HG03469 (cell line): Measurements from ENCODE around the gene TSEN15.

Experiments used
- ATAC-seq: cut with Tn5 transposase; IDR thresholded peaks from one replicate; pipeline ENCODE4 v1.9.1; 2021; ENCODE audit warnings: mild to moderate bottlenecking, moderate library complexity, moderate number of reproducible peaks; ENCODE audit not compliant: unreplicated experiment

Gene TSEN15

DNA sequence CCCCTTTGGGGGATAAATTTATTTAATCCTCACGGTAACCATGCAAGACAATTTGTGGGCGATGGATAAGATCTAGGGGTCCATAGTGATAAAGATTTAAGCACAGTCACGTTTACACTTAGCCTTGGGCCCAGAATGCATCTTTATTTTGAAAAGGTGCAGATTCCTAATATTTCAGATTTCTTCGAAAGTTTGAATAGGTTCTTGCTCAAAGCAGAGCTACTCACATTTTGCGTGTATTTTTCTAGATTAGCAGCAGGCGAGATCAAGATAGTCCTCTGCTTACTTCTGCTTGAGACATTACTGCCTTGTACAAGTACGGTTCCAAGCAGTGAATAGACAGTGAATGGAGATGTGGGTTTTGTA is 647 bp downstream of the TSEN15 start:
- ATAC-seq, result no peak

DNA sequence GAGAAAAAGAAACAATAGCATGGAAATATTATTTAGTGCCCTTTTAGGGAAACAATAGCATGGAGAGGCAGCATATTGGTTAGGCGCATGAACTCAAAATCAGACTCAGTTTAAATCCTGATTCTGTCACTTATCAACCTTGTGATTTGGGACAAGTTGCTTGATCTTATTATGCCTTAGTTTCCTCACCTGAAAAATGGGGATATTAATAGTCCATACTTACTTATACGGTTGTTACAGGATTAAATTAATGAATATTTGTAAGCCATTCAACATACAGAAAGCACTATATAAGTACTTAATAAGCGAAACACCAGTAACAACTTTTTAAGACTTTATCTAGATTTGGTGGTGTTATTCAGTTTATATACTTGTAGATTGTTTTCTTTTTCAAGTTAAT is 1.2 kb downstream of the TSEN15 start:
- no peak for ATAC-seq

DNA sequence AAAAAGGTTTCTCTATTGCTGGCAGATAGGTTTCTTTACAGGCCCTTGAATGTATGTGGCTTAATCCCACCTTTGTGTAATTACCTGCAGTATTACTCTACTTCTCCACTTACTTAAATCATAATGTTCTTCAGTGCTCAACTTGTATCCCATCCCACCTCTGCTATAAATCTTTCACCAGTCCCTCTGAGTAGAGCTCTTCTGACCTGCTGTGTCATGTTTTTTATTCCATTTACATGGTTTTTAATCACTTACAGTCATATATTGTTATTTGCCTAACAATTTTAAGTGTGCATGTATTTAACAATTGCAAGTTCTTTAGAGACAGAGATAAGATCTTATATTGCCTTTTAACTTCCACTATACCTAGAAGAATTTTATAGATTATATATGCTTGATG is 2.4 kb downstream of the TSEN15 start:
- ATAC-seq, result no peak

DNA sequence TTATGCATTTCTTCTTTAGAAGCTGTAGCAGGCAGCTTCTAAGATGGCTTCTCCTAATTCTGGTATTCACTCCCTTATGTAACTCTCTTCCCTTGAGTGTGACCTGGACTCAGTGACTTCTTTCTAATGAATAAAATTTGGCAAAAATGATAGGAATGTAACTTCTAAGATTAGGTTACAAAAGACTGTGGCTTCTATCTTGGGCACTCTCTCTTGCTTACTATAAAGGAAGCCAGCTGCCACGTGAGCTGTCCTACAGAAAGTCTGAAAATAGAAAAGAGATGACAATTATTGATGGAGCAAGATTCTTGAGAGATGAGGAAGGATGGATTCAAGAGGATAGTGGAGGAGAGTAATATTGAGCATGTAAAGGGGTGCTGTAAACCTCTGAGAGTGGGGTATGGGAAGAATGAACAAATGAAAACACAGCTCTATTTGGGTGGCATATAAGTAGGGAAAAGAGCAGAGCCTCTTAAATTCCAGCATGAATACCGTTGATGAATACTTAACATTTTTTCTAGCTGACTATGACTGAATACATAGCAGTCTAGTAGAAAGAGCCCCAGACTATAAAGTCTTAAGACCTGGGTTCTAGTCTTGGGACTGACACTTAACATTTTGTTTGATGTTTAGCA is 5.5 kb downstream of the TSEN15 start:
- ATAC-seq, result no peak

DNA sequence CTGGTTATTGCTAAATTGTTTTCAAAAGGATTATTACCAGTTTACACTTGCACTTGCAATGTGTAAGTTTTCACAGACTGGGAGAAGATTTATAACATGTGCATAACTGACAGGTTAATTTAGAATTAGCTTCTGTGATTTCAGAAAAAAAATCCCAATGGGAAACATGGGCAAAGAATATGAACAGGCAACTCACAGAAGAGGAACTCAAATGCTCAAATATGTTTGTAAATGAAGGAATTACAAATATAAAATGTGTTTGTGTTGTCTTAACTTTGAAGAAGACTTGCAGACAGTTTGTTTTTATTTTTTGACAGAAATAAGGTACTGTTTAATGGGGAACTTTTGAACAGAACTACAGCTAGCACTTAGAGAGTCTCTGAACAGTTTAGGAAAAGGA is 8.4 kb downstream of the TSEN15 start:
- ATAC-seq, result no peak

DNA sequence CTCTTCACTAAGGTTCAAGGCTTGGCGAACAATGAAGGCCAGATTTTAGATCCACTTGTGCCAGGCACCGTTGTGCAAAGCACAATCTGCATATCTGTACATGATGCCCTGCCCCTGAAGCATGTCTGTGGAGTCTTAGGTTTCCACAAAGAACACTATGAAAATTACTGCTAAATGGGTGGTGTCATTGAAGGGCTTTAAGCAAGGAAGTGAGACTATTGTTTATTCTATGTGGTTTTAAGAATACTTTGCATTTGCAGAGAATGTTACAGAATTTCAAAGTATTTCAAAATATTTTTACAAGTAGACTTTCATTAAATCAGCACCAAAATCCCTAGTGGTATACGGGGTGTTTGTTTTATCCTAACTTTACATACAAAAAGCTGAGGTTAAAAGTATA is 8.8 kb downstream of the TSEN15 start:
- no peak for ATAC-seq

DNA sequence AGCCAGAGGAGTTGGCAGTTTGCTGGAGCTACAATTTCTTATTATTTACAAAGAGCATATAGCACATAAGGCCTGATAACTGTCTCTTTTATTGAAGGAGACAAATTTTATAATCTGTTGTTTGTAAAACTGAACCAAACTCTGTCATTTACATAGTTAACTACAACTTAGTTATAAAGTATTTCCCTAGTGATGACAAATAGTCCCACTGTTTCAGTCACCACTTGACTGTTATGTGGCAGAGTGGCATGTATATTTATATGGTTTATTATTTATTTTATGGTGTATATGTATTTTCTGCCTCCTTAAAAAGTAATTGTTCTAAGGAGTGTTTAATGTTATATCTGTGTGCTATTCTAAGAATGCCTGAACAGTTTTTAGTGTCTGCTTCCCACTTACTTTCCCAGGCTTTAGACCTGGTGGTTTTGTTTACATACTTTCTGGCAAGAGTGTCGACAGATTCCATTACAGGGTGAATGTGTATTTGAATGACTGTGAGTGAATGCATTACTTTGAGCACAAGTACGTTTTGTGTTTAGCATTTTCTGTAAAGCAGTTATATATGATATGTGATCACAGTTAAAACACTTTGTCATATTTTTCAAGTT is 10.0 kb downstream of the TSEN15 start:
- no peak for ATAC-seq

DNA sequence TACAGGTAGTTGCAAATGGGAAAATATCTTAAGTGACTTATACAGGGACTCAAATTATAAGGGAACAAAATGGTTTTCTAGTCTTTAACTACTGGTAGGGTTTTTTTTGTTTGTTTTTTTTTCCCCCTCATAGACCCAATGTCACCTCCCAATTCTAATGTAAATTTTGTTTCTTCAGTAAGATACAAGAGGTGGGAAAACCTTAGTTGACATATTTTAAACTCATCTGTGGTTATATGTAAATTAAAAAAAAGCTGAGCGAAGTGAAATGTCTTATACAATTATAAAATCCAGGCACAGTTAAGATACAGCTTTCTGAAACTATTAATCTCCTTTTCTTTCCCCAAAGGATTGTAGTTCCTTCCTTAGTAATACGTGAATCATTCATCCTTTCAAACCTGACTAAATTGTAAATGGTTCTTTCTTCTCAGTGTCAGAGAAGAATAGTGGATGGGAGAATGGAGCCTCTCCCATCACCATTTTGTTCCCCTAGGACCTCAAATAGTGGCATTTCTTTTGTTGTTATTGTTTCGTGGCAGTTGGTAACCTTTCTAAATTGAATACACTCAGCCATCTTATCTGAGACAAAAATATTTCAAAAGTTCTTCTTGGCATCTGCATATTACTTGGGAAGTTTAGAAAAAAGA is 11.2 kb downstream of the TSEN15 start:
- no peak for ATAC-seq

DNA sequence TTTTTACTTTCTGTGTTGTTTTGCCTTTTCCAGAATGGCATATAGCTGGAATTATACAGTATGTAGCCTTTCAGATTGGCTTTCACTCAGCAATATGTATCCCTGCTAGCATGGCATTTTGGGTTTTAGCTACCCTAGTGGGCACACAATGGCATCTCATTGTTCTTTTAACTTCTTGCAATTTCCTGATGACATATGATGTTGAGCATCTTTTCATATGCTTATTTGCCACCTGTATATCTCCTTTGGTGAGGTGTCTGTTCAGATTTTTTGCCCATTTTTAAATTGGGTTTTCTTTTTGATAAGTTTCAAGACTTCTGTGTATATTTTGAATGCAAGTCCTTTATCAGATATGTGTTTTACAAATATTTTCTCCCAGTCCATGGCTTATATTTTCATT is 14.0 kb downstream of the TSEN15 start:
- ATAC-seq, result no peak

DNA sequence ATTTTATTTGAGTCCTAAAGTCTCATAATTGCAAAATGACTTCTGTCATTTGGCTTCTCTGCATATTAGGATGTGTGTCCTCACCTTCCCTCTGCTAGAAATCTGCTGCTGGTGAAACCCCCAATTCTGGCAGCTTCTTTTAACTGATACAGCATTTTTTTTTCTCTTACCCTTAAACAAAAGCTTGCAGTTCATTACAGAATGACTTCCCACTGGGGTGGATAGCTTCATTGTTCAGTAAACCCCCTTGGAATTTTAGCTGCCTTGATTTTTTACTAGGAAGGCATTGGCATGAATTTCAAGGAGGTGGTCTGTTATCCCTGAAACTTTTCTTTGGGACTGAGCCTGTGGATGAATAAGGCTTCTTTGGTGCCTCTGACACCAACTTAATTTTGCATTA is 16.8 kb downstream of the TSEN15 start:
- ATAC-seq, result no peak

DNA sequence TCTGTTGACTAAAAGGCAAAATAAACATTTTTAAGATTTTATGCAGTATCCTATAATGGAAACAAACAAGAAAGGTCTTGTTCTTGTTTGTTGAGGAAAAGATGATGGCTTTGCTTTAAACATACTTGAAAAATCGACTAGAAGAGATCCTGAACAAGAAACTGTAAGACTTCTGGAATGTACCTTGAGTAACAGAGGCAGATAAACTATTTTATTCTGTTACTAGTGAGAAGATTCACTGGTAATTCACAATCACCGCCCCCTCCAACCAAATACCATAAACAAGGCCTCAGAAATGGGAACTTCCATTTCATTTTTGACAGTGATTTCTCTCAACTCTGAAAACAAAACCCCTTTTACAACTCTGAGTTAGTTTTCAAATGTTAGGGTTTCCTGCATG is 18.1 kb downstream of the TSEN15 start:
- ATAC-seq, result no peak

DNA sequence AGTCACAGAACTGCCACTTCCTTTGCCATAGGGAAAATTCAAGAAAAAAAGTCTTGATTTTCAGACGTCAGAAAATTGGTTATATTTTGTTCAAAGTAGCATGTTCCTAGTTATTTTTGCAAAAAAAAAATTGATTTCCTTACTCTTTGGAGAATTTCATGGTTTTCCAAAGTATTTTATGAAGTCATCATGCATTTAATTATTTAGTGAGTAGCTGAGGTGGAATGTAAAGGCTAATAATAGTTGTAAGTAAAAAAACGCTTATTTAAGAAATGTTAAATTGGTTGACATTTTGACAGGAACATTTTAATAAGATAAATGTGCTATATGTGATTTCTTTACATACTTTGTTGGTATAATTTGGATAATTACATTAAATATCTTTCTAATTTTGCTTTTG is 20.8 kb downstream of the TSEN15 start:
- ATAC-seq, result no peak

DNA sequence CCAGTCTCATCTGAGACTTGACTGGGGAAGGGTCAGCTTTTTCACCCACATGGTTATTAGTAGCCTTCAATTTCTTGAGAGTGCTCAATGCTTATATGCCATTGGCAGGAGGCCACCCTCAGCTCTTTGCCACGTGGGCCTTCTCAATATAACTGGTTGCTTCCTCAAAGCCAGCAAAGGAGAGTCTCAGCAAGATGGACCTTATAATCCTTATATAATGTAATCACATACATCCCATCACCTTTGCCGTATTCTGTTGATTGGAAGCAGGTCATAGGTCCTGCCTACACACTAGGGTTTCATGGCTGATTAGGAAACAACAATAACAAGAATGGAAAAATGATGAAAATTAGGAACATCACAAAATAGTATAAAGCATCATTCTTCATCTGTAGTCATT is 22.9 kb downstream of the TSEN15 start:
- no peak for ATAC-seq

DNA sequence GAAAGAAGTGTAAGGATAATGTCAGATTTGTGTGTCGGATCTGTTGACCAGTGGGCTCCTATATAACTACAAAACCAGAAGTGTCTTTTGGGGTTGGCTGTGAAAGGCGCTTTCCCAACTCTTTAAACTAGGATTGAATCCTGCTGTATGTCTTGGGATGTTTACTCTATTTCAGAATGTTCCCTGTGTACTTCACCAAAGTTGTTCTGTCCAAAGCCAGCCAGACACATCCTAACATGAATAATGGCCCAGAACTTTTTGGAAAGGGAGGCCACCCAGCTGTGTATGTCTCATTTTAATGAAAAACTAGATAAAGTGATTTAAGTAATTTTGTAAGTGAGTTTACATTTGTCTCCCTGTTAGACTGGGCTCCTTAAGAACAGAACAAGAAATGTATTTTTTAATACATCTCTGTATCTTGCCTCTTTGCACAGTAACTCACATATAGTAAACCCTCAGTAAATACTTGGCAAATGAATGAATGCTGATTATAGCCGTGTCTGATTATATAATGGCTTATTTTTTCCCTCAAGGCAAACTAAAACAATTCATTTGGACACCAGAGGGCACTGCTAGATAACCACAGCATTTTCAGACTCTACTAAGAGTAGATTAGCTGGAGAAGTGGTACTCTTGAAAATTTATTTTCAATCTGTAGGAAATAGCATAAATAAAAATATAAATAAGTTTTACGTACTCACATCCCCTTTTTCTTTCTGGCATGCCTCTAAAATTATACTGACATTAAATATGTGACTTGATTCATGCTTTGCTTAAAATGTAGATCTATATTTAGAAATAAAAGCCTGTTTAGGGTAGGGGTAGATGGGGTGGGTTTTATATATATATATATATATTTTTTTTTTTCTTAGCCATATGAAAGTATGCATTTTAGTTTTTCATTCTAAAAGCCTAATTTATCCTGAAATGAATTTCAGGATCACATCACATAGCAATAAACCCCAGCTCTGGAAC is 23.8 kb downstream of the TSEN15 start:
- no peak for ATAC-seq

DNA sequence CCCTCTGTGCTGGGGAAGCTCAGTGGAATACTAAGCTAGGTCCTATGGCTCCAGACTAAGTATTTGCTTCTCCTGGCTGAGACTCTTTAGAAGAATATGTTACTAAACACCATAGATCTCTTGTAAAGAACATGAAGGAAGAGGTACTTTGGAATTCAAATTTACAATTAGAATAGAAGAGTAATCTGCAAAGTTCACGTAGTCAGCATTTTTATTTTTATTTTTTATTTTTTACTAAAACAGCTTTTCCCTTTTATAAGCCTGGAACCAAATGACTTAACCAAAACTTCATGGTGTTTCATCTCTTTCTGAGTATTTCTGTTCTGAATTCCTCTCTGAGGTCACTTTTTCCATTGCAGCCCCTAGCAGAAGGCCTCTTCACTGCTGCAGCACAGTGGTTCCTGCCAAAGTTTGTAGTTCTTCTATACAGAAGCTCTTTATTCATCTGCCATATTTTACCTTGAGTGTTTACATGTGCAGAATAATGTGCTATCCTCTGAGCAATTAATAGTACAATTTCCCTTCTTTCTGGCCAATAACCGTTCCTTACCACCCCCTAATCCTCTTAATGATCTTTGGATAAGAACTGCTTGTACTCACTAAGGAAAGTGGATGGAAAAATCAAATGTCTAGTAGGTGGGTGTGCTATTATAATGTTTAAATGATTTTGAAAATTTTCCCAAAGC is 27.2 kb downstream of the TSEN15 start:
- ATAC-seq, result no peak

DNA sequence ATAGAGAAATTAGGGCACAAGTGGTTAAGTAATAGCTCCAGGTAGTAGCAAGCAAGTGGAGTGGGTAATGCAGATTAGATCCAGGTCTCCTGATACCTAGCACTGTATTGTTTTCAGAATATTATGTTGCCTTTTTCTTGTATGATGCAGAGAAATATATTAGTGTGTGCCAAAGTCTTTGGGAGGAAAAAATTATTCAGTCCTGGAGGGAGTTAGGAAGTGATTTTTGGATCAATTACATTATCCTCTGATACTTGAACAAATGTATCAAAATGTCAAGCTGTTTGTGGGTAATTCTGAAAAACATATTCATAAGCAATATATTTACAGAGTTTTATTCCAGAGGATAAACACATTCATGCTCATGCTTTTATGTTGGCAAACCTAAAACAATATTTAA is 28.8 kb downstream of the TSEN15 start:
- no peak for ATAC-seq

DNA sequence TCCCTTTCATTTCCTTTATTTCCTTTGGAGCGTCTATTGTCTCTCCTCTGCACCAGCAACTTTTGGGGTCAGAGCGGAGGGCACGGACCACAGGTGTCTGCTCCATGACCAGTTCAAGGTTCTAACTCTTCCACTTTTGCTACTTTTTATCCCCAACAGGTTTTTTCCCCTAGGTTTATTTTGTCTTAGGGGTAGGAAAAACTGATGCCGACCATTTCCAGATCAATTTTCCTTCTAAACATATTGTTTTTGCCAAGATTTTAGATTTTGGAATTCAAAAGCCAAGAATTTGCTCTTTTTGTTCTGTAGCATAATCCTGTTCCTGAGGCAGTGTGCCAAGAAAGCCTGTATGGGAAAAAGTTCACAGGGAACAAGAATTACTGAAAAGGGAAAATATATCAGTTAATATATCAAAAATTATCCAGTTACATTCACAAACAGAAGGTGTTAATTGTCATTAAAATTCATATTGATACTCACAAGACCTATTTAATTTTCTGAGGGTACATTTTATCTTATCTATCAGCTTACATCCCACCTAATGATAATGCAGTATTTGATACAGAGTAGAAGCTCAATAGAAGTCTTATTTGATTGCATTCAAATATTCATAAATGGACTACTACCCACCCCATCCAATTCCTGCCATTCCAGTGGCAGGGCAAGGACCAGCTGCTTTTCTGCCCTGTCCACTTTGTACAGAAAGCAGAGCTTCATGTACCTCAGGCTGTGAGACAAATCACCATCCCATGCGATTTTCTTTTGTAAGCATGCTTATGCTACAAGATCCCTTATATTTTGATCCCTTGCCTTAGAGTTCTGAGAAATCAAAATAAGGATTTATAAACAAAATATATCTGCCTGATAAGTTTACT is 31.2 kb downstream of the TSEN15 start:
- no peak for ATAC-seq

DNA sequence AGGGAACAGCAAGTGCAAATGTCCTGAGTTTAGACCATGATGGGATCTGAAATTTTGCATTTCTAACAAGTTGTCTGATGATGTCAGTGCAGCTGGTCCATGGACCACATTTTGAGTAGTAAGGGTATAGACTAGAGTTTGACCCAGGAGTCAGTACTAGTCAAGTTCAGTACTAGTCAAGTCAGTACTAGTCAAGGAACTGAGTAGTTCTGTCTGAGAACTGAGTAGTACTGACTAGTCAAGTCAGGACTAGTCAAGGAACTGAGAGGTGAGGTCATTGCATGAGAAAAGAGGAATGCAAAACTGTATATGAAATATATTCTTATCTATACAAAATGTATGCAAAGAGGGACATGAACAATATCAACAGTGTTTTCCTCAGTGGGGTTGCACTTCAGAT is 34.1 kb downstream of the TSEN15 start:
- ATAC-seq, result no peak

DNA sequence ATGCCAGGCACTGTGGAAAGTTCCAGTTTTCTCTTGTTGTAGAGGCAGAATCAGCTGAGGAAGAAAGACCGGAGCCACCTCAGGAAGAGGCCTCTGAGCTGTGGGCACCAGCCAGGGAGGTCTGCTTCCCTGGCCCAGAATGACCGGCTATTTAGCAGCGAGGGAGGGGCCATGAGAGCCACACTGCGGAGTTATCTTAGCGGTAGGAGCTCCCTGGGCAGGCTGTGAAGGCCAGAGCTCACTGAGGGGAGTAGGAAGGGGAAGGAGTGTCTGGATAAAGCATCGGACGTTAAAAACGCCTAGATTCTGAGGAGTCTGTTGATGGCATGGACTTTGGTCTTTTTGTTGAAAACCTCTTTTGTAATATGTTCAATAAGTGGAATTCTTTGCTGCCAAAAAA is 36.5 kb downstream of the TSEN15 start:
- ATAC-seq, result no peak

DNA sequence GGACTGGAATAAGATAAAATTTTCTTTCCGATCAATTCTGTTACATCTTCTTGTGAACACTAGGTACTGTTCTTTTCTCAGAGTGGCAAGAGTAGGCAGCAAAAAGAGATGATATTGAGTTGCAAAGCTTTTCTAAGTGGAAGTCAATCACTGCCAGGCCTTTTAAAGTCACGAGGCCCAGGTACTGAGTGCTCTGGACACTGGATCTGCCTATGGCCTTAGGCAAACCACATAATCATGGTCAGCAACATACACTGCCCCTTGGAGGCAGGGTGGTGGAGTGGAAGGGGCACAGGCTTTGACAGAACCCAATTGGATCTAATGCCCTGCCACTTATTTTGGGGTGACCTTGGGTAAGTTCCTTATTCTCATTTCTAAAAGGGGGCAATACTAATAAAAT is 41.5 kb downstream of the TSEN15 start:
- ATAC-seq, result no peak
